Measurements from ENCODE around the gene KDM2B. TPM values are rescaled to one million over a fixed set of nuclear protein-coding genes. Genes with fewer than 3 reads are reported as not detected.

Gene KDM2B
- total RNA-seq, 1 donor from 2014 or later, result 236 TPM

GRCh38 chr12:121464331-121464730 is 116.5 kb downstream of the KDM2B start:
- intact Hi-C loops (cut with micrococcal nuclease), result no loop called here
- Mint-ChIP-seq H3K9me3 (no peaks in the 10 kb centered on the region), H3K4me3 (no peak overlapping the region), H3K27me3 (no peaks in the 10 kb centered on the region), H3K4me1 (peaks cover 60% of the 10 kb centered on the region), H3K27ac (no peak overlapping the region), H3K36me3 (ENCODE audit: low read depth) (peaks cover 27% of the 10 kb centered on the region)
- TF ChIP-seq, protein P1, sequence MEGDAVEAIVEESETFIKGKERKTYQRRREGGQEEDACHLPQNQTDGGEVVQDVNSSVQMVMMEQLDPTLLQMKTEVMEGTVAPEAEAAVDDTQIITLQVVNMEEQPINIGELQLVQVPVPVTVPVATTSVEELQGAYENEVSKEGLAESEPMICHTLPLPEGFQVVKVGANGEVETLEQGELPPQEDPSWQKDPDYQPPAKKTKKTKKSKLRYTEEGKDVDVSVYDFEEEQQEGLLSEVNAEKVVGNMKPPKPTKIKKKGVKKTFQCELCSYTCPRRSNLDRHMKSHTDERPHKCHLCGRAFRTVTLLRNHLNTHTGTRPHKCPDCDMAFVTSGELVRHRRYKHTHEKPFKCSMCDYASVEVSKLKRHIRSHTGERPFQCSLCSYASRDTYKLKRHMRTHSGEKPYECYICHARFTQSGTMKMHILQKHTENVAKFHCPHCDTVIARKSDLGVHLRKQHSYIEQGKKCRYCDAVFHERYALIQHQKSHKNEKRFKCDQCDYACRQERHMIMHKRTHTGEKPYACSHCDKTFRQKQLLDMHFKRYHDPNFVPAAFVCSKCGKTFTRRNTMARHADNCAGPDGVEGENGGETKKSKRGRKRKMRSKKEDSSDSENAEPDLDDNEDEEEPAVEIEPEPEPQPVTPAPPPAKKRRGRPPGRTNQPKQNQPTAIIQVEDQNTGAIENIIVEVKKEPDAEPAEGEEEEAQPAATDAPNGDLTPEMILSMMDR (IDR thresholded peaks at IDR 0.05), result no peak
- POLR2A ChIA-PET, result interaction anchor here (0.5 to 1.0 kb wide), 3 partner anchors 22 to 993 kb away, joined by 4 to 7 read pairs (median 5); no protein-coding TSS in a partner anchor
- DNase-seq (no peak), ATAC-seq (ENCODE audit: low read depth) (no peak)
- CTCF ChIA-PET, result no interaction called here

DNA sequence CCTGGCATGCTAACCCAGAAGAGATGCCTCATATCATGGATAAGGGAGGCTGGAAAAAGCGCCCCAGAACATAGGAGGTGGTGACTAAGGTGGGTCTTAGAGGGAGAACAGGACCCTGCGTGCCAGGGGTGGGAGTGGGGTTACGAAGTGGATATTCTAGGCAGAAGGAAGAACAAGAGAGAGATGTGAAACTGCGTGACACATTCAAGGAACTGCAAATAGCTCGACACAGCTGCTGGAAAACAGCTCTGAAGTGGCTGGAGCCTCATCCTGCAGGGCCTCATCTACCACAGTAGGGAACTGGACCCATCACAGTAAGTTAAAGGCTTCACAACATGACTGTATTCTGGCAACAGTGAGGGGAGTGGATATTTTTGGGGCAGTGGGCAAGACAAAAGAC is 119.8 kb downstream of the KDM2B start:
- ATAC-seq (ENCODE audit: low read depth), result no peak
- intact Hi-C loops (cut with micrococcal nuclease), result no loop called here
- Mint-ChIP-seq H3K27ac (no peak overlapping the region), H3K27me3 (no peaks in the 10 kb centered on the region), H3K9me3 (no peaks in the 10 kb centered on the region), H3K4me1 (peaks cover 60% of the 10 kb centered on the region), H3K4me3 (no peak overlapping the region), H3K36me3 (ENCODE audit: low read depth) (peaks cover 45% of the 10 kb centered on the region)
- POLR2A ChIA-PET, result interaction anchor here (0.9 kb wide), 1 partner anchor 13 kb away, joined by 4 read pairs; no protein-coding TSS in a partner anchor
- no peak for DNase-seq
- CTCF ChIA-PET, result interaction anchor here (1.0 to 3.2 kb wide), 3 partner anchors 16 to 207 kb away, joined by 3 to 13 read pairs (median 4); no protein-coding TSS in a partner anchor
- TF ChIP-seq, protein P1 (IDR thresholded peaks at IDR 0.05), result no peak

DNA sequence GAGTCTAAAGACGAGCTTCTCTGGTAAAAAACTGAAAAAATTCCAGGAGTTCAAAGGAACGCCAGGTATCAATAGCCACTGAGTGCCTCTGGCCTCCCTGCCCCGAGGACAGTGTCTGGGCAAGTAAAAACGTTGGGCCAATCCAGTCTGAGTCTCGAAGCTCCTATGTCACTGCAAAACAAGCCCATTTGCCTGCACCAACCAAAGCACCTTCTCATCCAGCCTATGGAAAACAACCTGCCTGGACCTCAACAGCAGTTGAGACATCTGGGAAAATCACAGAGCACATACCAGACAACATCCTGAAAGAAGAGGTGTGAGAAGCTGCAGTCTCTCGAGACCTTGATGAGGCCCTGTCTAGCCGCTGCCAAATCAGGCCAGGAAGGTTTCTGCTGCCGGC is 124.3 kb downstream of the KDM2B start:
- ChIA-PET CTCF (interaction anchor here (1.3 kb wide), 1 partner anchor 10 kb away, joined by 3 read pairs; no protein-coding TSS in a partner anchor), POLR2A (interaction anchor here (1.1 kb wide), 1 partner anchor 19 kb away, joined by 3 read pairs; no protein-coding TSS in a partner anchor)
- Mint-ChIP-seq H3K27me3 (no peaks in the 10 kb centered on the region), H3K27ac (no peak overlapping the region), H3K4me1 (peaks cover 63% of the 10 kb centered on the region), H3K9me3 (no peaks in the 10 kb centered on the region), H3K36me3 (ENCODE audit: low read depth) (peaks cover 56% of the 10 kb centered on the region), H3K4me3 (no peak overlapping the region)
- intact Hi-C loops (cut with micrococcal nuclease), result no loop called here
- TF ChIP-seq, protein P1 (IDR thresholded peaks at IDR 0.05), result no peak
- no peak for ATAC-seq (ENCODE audit: low read depth)
- DNase-seq, result no peak

- no peak overlapping the region for H3K4me3 Mint-ChIP-seq
- DNase-seq, result no peak
- ChIA-PET CTCF (interaction anchor here (1.3 kb wide), 1 partner anchor 9 kb away, joined by 3 read pairs; no protein-coding TSS in a partner anchor), POLR2A (interaction anchor here (0.7 to 1.1 kb wide), 2 partner anchors 10 to 18 kb away, joined by 3 read pairs; no protein-coding TSS in a partner anchor)
- H3K36me3 Mint-ChIP-seq (ENCODE audit: low read depth), result peaks cover 56% of the 10 kb centered on the region
- no peak overlapping the region for H3K27ac Mint-ChIP-seq
- intact Hi-C loops (cut with micrococcal nuclease), result no loop called here
- no peaks in the 10 kb centered on the region for H3K9me3 Mint-ChIP-seq
- H3K4me1 Mint-ChIP-seq, result peaks cover 63% of the 10 kb centered on the region
- ATAC-seq (ENCODE audit: low read depth), result no peak
- H3K27me3 Mint-ChIP-seq, result no peaks in the 10 kb centered on the region
- TF ChIP-seq, protein P1 (IDR thresholded peaks at IDR 0.05), result no peak
Observed at GRCh38 chr12:121455766-121456420, 124.9 kb downstream of the KDM2B start.

DNA sequence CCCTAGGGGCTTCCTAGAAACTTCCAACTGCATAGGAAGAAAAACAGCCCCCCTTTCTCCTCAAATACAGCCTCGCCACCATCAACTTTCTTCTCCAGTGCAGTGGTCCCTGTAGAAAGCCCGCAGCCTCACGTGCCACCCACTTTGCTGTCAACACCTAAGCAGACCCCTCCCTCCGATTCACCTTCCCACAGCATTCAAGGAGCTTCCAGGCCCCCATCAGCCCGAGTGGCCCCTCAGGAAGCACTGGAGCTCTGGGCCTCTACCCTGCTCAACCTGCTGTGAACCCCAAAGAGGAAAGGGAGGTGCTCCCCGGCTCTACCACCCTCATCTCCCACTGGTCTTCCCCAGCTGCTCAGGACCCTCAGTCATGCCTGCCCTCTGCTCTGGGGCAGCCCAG is 125.9 kb downstream of the KDM2B start:
- Mint-ChIP-seq H3K4me1 (peaks cover 63% of the 10 kb centered on the region), H3K9me3 (no peaks in the 10 kb centered on the region), H3K27me3 (no peaks in the 10 kb centered on the region), H3K27ac (no peak overlapping the region), H3K36me3 (ENCODE audit: low read depth) (peaks cover 54% of the 10 kb centered on the region), H3K4me3 (no peak overlapping the region)
- DNase-seq, result no peak
- ChIA-PET CTCF (interaction anchor here (1.1 kb wide), 1 partner anchor 12 kb away, joined by 3 read pairs; no protein-coding TSS in a partner anchor), POLR2A (interaction anchor here (0.7 kb wide), 1 partner anchor 11 kb away, joined by 3 read pairs; no protein-coding TSS in a partner anchor)
- ATAC-seq (ENCODE audit: low read depth), result no peak
- TF ChIP-seq, protein P1 (IDR thresholded peaks at IDR 0.05), result no peak
- intact Hi-C loops (cut with micrococcal nuclease), result no loop called here

All from activated B cell treated with CpG ODN at 0.5 μM for 24 hours (primary cell).